GM12891 (cell line): ENCODE data around the gene FOXB2.

ENCODE experiments used
- PAX5 ChIP-seq: IDR thresholded peaks from 2 replicates; pipeline ENCODE4 v1.6.1; 2011; ENCODE audit warnings: low read length, moderate library complexity, mild to moderate bottlenecking; ENCODE audit not compliant: insufficient read depth, severe bottlenecking
- POLR2A ChIP-seq: IDR thresholded peaks from 2 replicates; pipeline ENCODE4 v1.6.1; 2011; ENCODE audit warnings: low read depth, low read length, control low read depth
- POLR2AphosphoS5 ChIP-seq: IDR thresholded peaks from 2 replicates; pipeline ENCODE4 v1.6.1; 2011; ENCODE audit warnings: low read depth, low read length, control low read depth
- POU2F2 ChIP-seq: IDR thresholded peaks from 2 replicates; pipeline ENCODE4 v1.6.1; 2011; ENCODE audit warnings: low read depth, mild to moderate bottlenecking, control low read depth, low read length, moderate library complexity
- SPI1 ChIP-seq: IDR thresholded peaks from 2 replicates; pipeline ENCODE4 v1.6.1; 2011; ENCODE audit warnings: low read depth, low read length, control low read depth
- TAF1 ChIP-seq: IDR thresholded peaks from 2 replicates; pipeline ENCODE4 v1.6.1; 2011; ENCODE audit warnings: low read depth, low read length, control low read depth

- TF ChIP-seq POLR2A (no peak), TAF1 (no peak), POLR2AphosphoS5 (no peak), PAX5 (no peak), SPI1 (no peak), POU2F2 (no peak)
Measured at GRCh38 chr9:77000330-77000729, 19.1 kb upstream of the FOXB2 start.
